ENCODE measurements around the gene ALX1. TPM values are rescaled to one million over a fixed set of nuclear protein-coding genes. Genes with fewer than 3 reads are reported as not detected.

Gene ALX1
- not detected in 2 replicates for total RNA-seq

DNA sequence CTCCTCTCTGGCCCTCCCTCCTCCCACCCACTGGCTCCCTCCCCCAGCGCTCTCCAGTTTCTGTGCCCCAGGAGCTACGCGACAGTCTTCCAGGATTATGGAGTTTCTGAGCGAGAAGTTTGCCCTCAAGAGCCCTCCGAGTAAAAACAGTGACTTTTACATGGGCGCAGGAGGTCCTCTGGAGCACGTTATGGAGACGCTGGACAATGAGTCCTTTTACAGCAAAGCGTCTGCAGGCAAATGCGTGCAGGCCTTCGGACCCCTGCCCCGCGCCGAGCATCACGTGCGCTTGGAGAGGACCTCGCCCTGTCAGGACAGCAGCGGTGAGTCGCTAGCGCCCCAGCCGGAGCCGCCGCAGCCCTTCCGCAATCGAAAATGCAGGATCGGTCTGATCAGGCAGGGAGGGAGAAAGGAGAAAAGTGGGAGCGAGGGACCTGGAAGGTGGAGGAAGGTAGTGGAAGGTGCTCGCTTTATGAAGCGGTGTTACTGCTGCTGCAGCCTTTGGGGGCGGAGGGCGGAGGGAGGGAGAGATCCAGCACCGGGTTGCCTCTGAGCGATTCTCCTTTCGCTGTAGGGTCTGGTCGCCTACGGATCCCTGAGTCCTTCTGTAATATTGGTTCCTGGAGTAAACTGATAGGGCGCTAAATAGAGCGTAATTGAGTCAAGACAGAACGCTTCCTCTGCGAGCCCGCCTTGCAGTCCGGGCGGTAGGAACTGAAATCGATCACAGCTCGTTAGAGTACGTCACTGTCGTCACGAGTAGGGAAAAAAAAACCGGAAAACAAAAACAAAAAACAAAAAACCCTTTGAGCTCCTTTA, at the start of gene ALX1:
Gene ALX1 (plus strand): TSS at position 56 of the 819 bp plus-strand sequence. CDS start 42 bp downstream, at position 98.

Other genes starting within 250 kb of the ALX1 start
- gene TSPAN19, start 243.9 kb upstream of the ALX1 start, total RNA-seq = 0.55 and 0.57 TPM in 2 replicates
- gene LRRIQ1, start 243.9 kb upstream of the ALX1 start, total RNA-seq = 0.08 and 0.11 TPM in 2 replicates